Caco-2 (cell line): Measurements from ENCODE around the gene TRIM9. TPM values are rescaled to one million over a fixed set of nuclear protein-coding genes. Genes with fewer than 3 reads are reported as not detected.

Experiments used
- BruUV-seq: library from RNA; stranded (reverse); fragments of 400-500 nt; replicated peaks from 2 replicates; lab custom pipeline; 2021; lab: Mats Ljungman, UMichigan
- CTCF ChIA-PET: fragments of 300-600 bp; sonication (Branson Sonifier 250); formaldehyde crosslinking; loops from one replicate; lab custom pipeline; 2022; ENCODE audit warnings: antibody characterized with exemption; lab: Charles Lee
- POLR2A ChIA-PET: fragments of 300-600 bp; sonication (Branson Sonifier 250); formaldehyde crosslinking; loops from one replicate; lab custom pipeline; 2022; ENCODE audit warnings: antibody characterized with exemption; lab: Charles Lee
- DNase-seq, 2 experiments: peaks; one replicate each; pipeline versions ENCODE4 v3.0.0 to v3.0.0-alpha.2; 2020 to 2022
- H3K27me3 ChIP-seq: replicated peaks from 2 replicates; pipeline ENCODE4 v1.6.0; 2011; ENCODE audit warnings: low read length; ENCODE audit not compliant: control insufficient read depth, insufficient read depth
- H3K36me3 ChIP-seq: 2 replicates; pipeline ENCODE4 v1.5.1; 2011; ENCODE audit warnings: low read length; ENCODE audit not compliant: control insufficient read depth, insufficient read depth
- H3K4me1 ChIP-seq: fragments of 250-450 bp; sonication (Bioruptor Pico); 2 replicates; pipeline ENCODE4 v1.5.1; 2020; ENCODE audit warnings: mild to moderate bottlenecking
- H3K4me3 ChIP-seq: 2 replicates; pipeline ENCODE4 v1.5.1; 2011; ENCODE audit warnings: low read depth, mild to moderate bottlenecking, control low read depth, low read length
- H3K9me3 ChIP-seq: fragments of 250-450 bp; sonication (Bioruptor Pico); 2 replicates; pipeline ENCODE4 v1.5.1; 2020; ENCODE audit warnings: mild to moderate bottlenecking, moderate library complexity
- H3K27ac Mint-ChIP-seq: one replicate; pipeline ENCODE4 v1.8.0; 2022; ENCODE audit warnings: mixed read lengths; ENCODE audit not compliant: unreplicated experiment
- H3K27me3 Mint-ChIP-seq: one replicate; pipeline ENCODE4 v1.8.0; 2022; ENCODE audit warnings: mixed read lengths; ENCODE audit not compliant: insufficient read depth, unreplicated experiment
- H3K36me3 Mint-ChIP-seq: one replicate; pipeline ENCODE4 v1.8.0; 2022; ENCODE audit warnings: mild to moderate bottlenecking, mixed read lengths; ENCODE audit not compliant: insufficient read depth, unreplicated experiment
- H3K4me1 Mint-ChIP-seq: one replicate; pipeline ENCODE4 v1.8.0; 2022; ENCODE audit warnings: low read depth, mixed read lengths; ENCODE audit not compliant: unreplicated experiment
- H3K4me3 Mint-ChIP-seq: one replicate; pipeline ENCODE4 v1.8.0; 2022; ENCODE audit warnings: mild to moderate bottlenecking, moderate library complexity, mixed read lengths; ENCODE audit not compliant: unreplicated experiment
- H3K9me3 Mint-ChIP-seq: one replicate; pipeline ENCODE4 v1.8.0; 2022; ENCODE audit warnings: mixed read lengths; ENCODE audit not compliant: unreplicated experiment
- intact Hi-C: fragments of 100-400 bp; cut with micrococcal nuclease; formaldehyde crosslinking; loops from one replicate; pipeline ENCODE4 v1.10.0; 2022; ENCODE audit not compliant: unreplicated experiment
- total RNA-seq: library from RNA; stranded (reverse); gene quantifications from 2 replicates; pipeline ENCODE4 v1.2.3, GENCODE V29; 2022
- TF ChIP-seq, protein P1 (sequence below), 2 experiments: fragments of 200-600 bp in 1 of 2; IDR thresholded peaks; 1 replicate in 1 of 2; 2 replicates in 1 of 2; pipeline versions ENCODE4 v1.5.1 to v1.8.0; 2011 to 2022; ENCODE audit warnings: antibody characterized with exemption in 1 of 2, control low read depth in 1 of 2, inconsistent platforms in 1 of 2, low read depth in 1 of 2, low read length in 1 of 2, mild to moderate bottlenecking in 1 of 2, moderate library complexity in 1 of 2; ENCODE audit not compliant: insufficient read depth in 1 of 2, severe bottlenecking in 1 of 2, unreplicated experiment in 1 of 2

The TRIM9 gene
- total RNA-seq, 1 experiment from 2014 or later, result 2.7 TPM

GRCh38 chr14:51139121-51139681 lies 44.3 kb upstream of the TRIM9 start:
- no peaks in the 10 kb centered on the region for H3K4me1 Mint-ChIP-seq
- no peaks in the 10 kb centered on the region for H3K4me1 ChIP-seq
- no peak for DNase-seq
- H3K27ac Mint-ChIP-seq, result no peak overlapping the region
- H3K4me3 Mint-ChIP-seq, result no peak overlapping the region
- peaks cover 1% of the 10 kb centered on the region; the same call in 1 of the 2 replicates for H3K27me3 ChIP-seq
- H3K36me3 ChIP-seq, result no peaks in the 10 kb centered on the region
- no TSS peak for BruUV-seq
- ChIA-PET CTCF (no interaction called here), POLR2A (no interaction called here)
- H3K9me3 Mint-ChIP-seq, result peaks cover 22% of the 10 kb centered on the region
- intact Hi-C loops, result no loop called here
- H3K9me3 ChIP-seq, result no peaks in the 10 kb centered on the region
- H3K4me3 ChIP-seq, result no peak overlapping the region
- no peaks in the 10 kb centered on the region for H3K36me3 Mint-ChIP-seq
- TF ChIP-seq, protein P1, sequence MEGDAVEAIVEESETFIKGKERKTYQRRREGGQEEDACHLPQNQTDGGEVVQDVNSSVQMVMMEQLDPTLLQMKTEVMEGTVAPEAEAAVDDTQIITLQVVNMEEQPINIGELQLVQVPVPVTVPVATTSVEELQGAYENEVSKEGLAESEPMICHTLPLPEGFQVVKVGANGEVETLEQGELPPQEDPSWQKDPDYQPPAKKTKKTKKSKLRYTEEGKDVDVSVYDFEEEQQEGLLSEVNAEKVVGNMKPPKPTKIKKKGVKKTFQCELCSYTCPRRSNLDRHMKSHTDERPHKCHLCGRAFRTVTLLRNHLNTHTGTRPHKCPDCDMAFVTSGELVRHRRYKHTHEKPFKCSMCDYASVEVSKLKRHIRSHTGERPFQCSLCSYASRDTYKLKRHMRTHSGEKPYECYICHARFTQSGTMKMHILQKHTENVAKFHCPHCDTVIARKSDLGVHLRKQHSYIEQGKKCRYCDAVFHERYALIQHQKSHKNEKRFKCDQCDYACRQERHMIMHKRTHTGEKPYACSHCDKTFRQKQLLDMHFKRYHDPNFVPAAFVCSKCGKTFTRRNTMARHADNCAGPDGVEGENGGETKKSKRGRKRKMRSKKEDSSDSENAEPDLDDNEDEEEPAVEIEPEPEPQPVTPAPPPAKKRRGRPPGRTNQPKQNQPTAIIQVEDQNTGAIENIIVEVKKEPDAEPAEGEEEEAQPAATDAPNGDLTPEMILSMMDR (IDR thresholded peaks at IDR 0.05; ENCODE audit: insufficient read depth in 1 of 2, low read depth in 1 of 2, low read length in 1 of 2, severe bottlenecking in 1 of 2, unreplicated experiment in 1 of 2), result no peak
- H3K27me3 Mint-ChIP-seq, result peaks cover 2% of the 10 kb centered on the region

- CTCF ChIA-PET, result no interaction called here
- Histone ChIP-seq H3K4me1 (no peaks in the 10 kb centered on the region), H3K27me3 (peaks cover 1% of the 10 kb centered on the region; the same call in 1 of the 2 replicates), H3K9me3 (no peaks in the 10 kb centered on the region), H3K4me3 (no peak overlapping the region), H3K36me3 (no peaks in the 10 kb centered on the region)
- POLR2A ChIA-PET, result no interaction called here
- DNase-seq, result no peak
- Mint-ChIP-seq H3K36me3 (no peaks in the 10 kb centered on the region), H3K27ac (no peak overlapping the region), H3K4me1 (no peaks in the 10 kb centered on the region), H3K9me3 (peaks cover 22% of the 10 kb centered on the region), H3K4me3 (no peak overlapping the region), H3K27me3 (peaks cover 4% of the 10 kb centered on the region)
- no TSS peak for BruUV-seq
- TF ChIP-seq, protein P1 (IDR thresholded peaks at IDR 0.05; ENCODE audit: insufficient read depth in 1 of 2, low read depth in 1 of 2, low read length in 1 of 2, severe bottlenecking in 1 of 2, unreplicated experiment in 1 of 2), result no peak
- intact Hi-C loops, result no loop called here
These were observed 43.6 kb upstream of the TRIM9 start for GRCh38 chr14:51138404-51139103.

- TF ChIP-seq, protein P1 (IDR thresholded peaks at IDR 0.05; ENCODE audit: insufficient read depth in 1 of 2, low read depth in 1 of 2, low read length in 1 of 2, severe bottlenecking in 1 of 2, unreplicated experiment in 1 of 2), result no peak
- H3K27me3 ChIP-seq, result no peaks in the 10 kb centered on the region
- ChIA-PET CTCF (no interaction called here), POLR2A (no interaction called here)
- intact Hi-C loops, result no loop called here
- H3K9me3 ChIP-seq, result no peaks in the 10 kb centered on the region
- no peak overlapping the region for H3K27ac Mint-ChIP-seq
- H3K9me3 Mint-ChIP-seq, result peaks cover 12% of the 10 kb centered on the region
- peaks cover 8% of the 10 kb centered on the region for H3K27me3 Mint-ChIP-seq
- no peaks in the 10 kb centered on the region for H3K36me3 ChIP-seq
- peak; percentile 42 to 48 for DNase-seq
- H3K4me1 Mint-ChIP-seq, result peaks cover 10% of the 10 kb centered on the region
- no peaks in the 10 kb centered on the region for H3K36me3 Mint-ChIP-seq
- H3K4me3 ChIP-seq, result no peak overlapping the region
- peaks cover 12% of the 10 kb centered on the region for H3K4me1 ChIP-seq
- H3K4me3 Mint-ChIP-seq, result no peak overlapping the region
- BruUV-seq, result no TSS peak
These were observed 36.6 kb upstream of the TRIM9 start for GRCh38 chr14:51131516-51131915.
